ENCODE measurements around the gene HDDC2. TPM values are rescaled to one million over a fixed set of nuclear protein-coding genes. Genes with fewer than 3 reads are reported as not detected.

Gene HDDC2, protein sequence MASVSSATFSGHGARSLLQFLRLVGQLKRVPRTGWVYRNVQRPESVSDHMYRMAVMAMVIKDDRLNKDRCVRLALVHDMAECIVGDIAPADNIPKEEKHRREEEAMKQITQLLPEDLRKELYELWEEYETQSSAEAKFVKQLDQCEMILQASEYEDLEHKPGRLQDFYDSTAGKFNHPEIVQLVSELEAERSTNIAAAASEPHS
- total RNA-seq (2021; fragmentation: NEBNext Ultra II Directional; extraction: Animal tissue kit (Norgen Biotek cat#: 25700)) (86.0 and 89.3 TPM in 2 replicates), polyA plus RNA-seq (2011; rRNA removed) (96.8 and 129 TPM in 2 replicates), polyA minus RNA-seq (2011; rRNA and poly(A)+ RNA removed) (45.1 and 57.3 TPM in 2 replicates)
- polyA plus RNA-seq (2011; cell fraction: cytosol; rRNA removed): 134 TPM
- polyA plus RNA-seq (2011; cell fraction: nucleus; rRNA removed): 74.7 TPM
- polyA plus RNA-seq (2012, experiment 1 of 2): 79.5 to 106 TPM (median 103 TPM) in 4 replicates
- 19.2 TPM for polyA plus RNA-seq (2012, experiment 2 of 2)
- polyA plus RNA-seq (2013, experiment 1 of 2): 59.3 TPM
- 63.1 TPM for polyA plus RNA-seq (2013, experiment 2 of 2)
- 18.3 TPM for polyA minus RNA-seq (2011; cell fraction: cytosol; rRNA and poly(A)+ RNA removed)
- 62.5 TPM for polyA minus RNA-seq (2011; cell fraction: nucleus; rRNA and poly(A)+ RNA removed)
- long read RNA-seq, experiment 1, transcript HDDC2-202 (6 exons, 918 nt): major isoform, 36 of 93 reads
- long read RNA-seq, experiment 1, transcript HDDC2-208 (1 exons, 3,529 nt): minor isoform, 6 of 93 reads
- long read RNA-seq, experiment 1, transcript HDDC2-201 (5 exons, 1,350 nt): minor isoform, 24 of 93 reads
- long read RNA-seq, experiment 1, partial matches to known transcripts: 14 of 93 reads
- long read RNA-seq, experiment 1, other reads (novel, unspliced or antisense): 13 of 93 reads
- long read RNA-seq, experiment 2, transcript HDDC2-202 (6 exons, 918 nt): major isoform, 154 of 255 reads
- long read RNA-seq, experiment 2, transcript HDDC2-201 (5 exons, 1,350 nt): minor isoform, 77 of 255 reads
- long read RNA-seq, experiment 2, partial matches to known transcripts: 3 of 255 reads
- long read RNA-seq, experiment 2, other reads (novel, unspliced or antisense): 19 of 255 reads

DNA sequence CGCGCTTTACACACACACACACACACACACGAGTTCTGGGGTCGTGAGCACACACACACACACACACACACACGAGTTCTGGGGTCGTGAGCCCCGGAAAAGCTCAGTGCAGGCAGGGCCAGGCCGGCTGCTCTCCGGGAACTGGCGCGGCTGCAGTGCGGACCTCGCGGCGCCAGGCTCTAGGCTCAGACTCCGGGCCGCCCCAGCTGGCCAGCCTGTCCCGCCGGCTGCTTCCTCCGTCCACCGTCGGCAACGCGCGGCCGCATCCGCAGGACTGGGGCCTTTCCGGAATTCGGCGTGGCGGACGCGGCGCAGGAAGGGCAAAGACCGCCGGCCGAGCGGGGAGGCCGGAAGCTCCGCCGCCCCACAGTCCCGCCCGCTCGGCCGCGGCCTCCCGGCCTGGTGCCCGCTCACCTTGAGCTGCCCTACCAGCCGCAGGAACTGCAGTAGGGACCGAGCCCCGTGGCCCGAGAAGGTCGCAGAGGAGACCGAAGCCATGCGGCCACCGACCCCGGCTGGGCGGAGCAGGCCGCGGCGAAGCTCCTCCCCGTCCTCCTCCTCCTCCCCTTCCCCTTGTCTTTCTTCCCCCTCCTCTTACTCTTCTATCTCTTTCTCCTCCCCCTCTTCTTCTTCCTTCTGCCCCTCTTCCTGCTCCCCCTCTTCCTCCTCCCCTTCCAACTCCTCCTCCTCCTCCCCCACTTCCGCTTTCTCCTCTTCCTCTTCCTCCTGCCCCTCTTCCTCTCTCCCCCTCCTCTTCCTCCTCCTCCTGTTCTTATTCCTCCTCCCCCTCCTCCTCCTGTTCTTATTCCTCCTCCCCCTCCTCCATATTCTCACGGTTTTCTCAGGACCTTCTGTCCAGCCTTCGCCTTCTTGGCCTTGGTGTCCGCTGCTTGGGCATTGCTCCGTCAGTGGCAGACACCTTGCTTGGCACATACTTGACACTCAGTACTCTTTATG is at the start of gene HDDC2:
Gene HDDC2, minus strand, starts transcription at position 533 of the 957 bp plus-strand sequence. Its CDS starts 35 bp downstream, at position 498.
- Histone ChIP-seq H4K8ac (ENCODE audit: extremely low read depth, insufficient read depth, low read length) (peak within 1 kb of the TSS; percentile 97), H3K18ac (ENCODE audit: extremely low read depth, low read length) (peak within 1 kb of the TSS; percentile 62), H3K9me3 (ENCODE audit: insufficient read depth in 2 of 2, low read depth in 1 of 2, low read length in 1 of 2) (no peaks in the 10 kb centered on the region), H2AK5ac (ENCODE audit: low read depth, low read length) (no peak within 1 kb of the TSS; the same call in 1 of the 2 replicates), H3K27ac (ENCODE audit: low read depth, low read length) (peak within 1 kb of the TSS; percentile 73), H3K79me2 (ENCODE audit: control insufficient read depth in 1 of 2, insufficient read depth in 2 of 2, low read length in 2 of 2) (peaks cover 0 to 18% of the 10 kb centered on the region in 2 experiments; a peak in 2 of 4 replicates), H2BK20ac (ENCODE audit: low read length) (no peak within 1 kb of the TSS), H3K4me2 (ENCODE audit: insufficient read depth in 1 of 2, low read depth in 2 of 2, low read length in 2 of 2) (peak within 1 kb of the TSS; percentile 66 to 91), H2BK15ac (ENCODE audit: low read length) (no peak within 1 kb of the TSS), H2BK5ac (ENCODE audit: low read depth, low read length) (peak within 1 kb of the TSS; percentile 73; the same call in 1 of the 2 replicates), H3K4me3 (ENCODE audit: extremely low read depth in 1 of 4, insufficient read depth in 2 of 4, low read depth in 3 of 4, low read length in 4 of 4) (peak within 1 kb of the TSS; percentile 60 to 82 (median 76)), H2BK120ac (replicated peaks; ENCODE audit: low read depth, low read length) (no peak within 1 kb of the TSS), H4K91ac (replicated peaks; ENCODE audit: insufficient read length, low read length) (peak within 1 kb of the TSS; percentile 31), H3K36me3 (ENCODE audit: control insufficient read depth in 2 of 4, insufficient read depth in 4 of 4, low read length in 3 of 4) (peaks cover 6 to 32% (median 18%) of the 10 kb centered on the region in 4 experiments), H3K56ac (replicated peaks; ENCODE audit: insufficient read length, low read depth, low read length) (no peak within 1 kb of the TSS), H2BK12ac (ENCODE audit: low read depth, low read length) (no peak within 1 kb of the TSS), H4K5ac (ENCODE audit: insufficient read length, low read depth, low read length) (peak within 1 kb of the TSS; percentile 86), H3K4ac (replicated peaks; ENCODE audit: insufficient read length, low read depth, low read length) (peak within 1 kb of the TSS; percentile 35), H3K23me2 (ENCODE audit: low read depth, low read length) (no peaks in the 10 kb centered on the region; the same call in 1 of the 2 replicates), H3K27me3 (replicated peaks in 1 of 4; ENCODE audit: control insufficient read depth in 3 of 4, extremely low read depth in 1 of 4, insufficient read depth in 3 of 4, low read length in 3 of 4) (no peaks in the 10 kb centered on the region), H3K9ac (replicated peaks in 1 of 4; ENCODE audit: extremely low read depth in 1 of 4, low read depth in 3 of 4, low read length in 3 of 4) (peak within 1 kb of the TSS; percentile 66 to 94 (median 85)), H4K20me1 (replicated peaks in 1 of 2; ENCODE audit: control insufficient read depth in 1 of 2, insufficient read depth in 2 of 2, low read length in 2 of 2) (no peaks in the 10 kb centered on the region), H3K4me1 (replicated peaks in 1 of 4; ENCODE audit: control insufficient read depth in 3 of 4, insufficient read depth in 4 of 4, low read length in 3 of 4) (no peaks in the 10 kb centered on the region; a peak in 1 of 7 replicates), H3K14ac (ENCODE audit: insufficient read length) (no peak within 1 kb of the TSS), H3K23ac (ENCODE audit: insufficient read length) (no peak within 1 kb of the TSS), H2AFZ (ENCODE audit: low read length) (peak within 1 kb of the TSS; percentile 42; the same call in 1 of the 2 replicates), H3K79me1 (ENCODE audit: low read depth, low read length) (peaks cover 3% of the 10 kb centered on the region; the same call in 1 of the 2 replicates)
- CTCF ChIA-PET (ENCODE audit: partially characterized antibody): interaction anchor here (0.8 to 2.1 kb wide), 15 partner anchors 9 to 673 kb away, joined by 3 to 8 read pairs (median 4); no protein-coding TSS in a partner anchor
- POLR2A ChIA-PET (ENCODE audit: partially characterized antibody): interaction anchor here (0.6 to 1.9 kb wide), 13 partner anchors 8 to 766 kb away, joined by 3 to 6 read pairs (median 4); partner anchors contain the start of genes NCOA7 and TPD52L1
- DNase-seq (ENCODE audit: low read depth in 1 of 2, low spot score in 2 of 2) (peak in 1 of 2 experiments; percentile 82), FAIRE-seq (no peak)
- 14% methylated on average over 23 of the region's 67 CpGs; no CpG with 5 or more reads in 1 of the 2 experiments for WGBS, 2 experiments (ENCODE audit: extremely low coverage in 1 of 2, insufficient coverage in 1 of 2, insufficient read length in 1 of 2, insufficient replicate concordance in 2 of 2, low coverage in 1 of 2, low lambda C conversion rate in 2 of 2, missing lambda C conversion rate in 1 of 2)
- peak; percentile 85 for TF ChIP-seq KDM4A (IDR thresholded peaks at IDR 0.05; ENCODE audit: low read depth, low read length, severe bottlenecking)
- TF ChIP-seq CHD1 (IDR thresholded peaks at IDR 0.05; ENCODE audit: low read depth, low read length): no peak
- TF ChIP-seq CBX5 (IDR thresholded peaks at IDR 0.05; ENCODE audit: low read depth, low read length): no peak
- TF ChIP-seq FOSL1 (IDR thresholded peaks at IDR 0.05; ENCODE audit: insufficient read depth, low read depth, low read length): no peak
- TF ChIP-seq ASH2L (IDR thresholded peaks at IDR 0.05; ENCODE audit: low read length): peak; percentile 98

Data from H1 (cell line).